Sigmoid colon (tissue), 4 donors: Measurements from ENCODE around the gene GPNMB.

Experiments
- POLR2AphosphoS5 ChIP-seq, 4 donors: sonication (generic); formaldehyde crosslinking; IDR thresholded peaks; one replicate each; pipeline ENCODE4 v1.6.1; 2017; ENCODE audit warnings: antibody characterized with exemption in 4 of 4
- TF ChIP-seq, protein P1 (sequence below), 4 experiments: fragments of 450-650 bp in 3 of 4; fragments of 200-600 bp in 1 of 4; IDR thresholded peaks; one replicate each; pipeline ENCODE4 v1.5.1; 2016 to 2019; ENCODE audit warnings: antibody characterized with exemption in 4 of 4, mild to moderate bottlenecking in 3 of 4, moderate library complexity in 2 of 4

DNA sequence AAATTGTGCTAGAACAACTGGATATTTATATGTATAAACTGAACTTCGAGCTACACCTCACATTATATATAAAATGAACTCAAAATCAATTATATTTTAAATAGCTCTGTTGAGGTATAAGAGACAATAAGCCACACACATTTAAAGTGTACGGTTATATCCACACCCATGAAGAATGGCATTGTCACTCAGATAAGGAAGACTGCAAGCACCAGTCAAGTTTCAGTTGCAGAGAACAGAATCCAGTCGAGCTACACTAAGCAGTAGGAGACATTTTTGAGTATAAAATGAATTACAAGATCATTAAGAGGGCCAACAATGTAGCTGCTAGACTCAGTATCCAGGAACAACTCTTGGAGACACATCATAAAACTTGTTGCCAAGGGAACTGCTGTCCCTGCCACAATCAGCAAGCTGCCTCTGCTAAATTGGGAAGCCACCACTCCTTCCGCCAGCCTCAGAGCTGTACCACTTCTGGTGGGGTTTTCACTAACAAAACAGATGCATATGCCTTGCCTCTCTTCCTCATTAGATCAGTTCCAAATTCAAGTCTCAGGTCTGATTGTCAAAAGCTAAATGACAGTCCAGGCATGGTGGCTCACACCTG, 19.6 kb upstream of the GPNMB start:
- TF ChIP-seq, protein P1, sequence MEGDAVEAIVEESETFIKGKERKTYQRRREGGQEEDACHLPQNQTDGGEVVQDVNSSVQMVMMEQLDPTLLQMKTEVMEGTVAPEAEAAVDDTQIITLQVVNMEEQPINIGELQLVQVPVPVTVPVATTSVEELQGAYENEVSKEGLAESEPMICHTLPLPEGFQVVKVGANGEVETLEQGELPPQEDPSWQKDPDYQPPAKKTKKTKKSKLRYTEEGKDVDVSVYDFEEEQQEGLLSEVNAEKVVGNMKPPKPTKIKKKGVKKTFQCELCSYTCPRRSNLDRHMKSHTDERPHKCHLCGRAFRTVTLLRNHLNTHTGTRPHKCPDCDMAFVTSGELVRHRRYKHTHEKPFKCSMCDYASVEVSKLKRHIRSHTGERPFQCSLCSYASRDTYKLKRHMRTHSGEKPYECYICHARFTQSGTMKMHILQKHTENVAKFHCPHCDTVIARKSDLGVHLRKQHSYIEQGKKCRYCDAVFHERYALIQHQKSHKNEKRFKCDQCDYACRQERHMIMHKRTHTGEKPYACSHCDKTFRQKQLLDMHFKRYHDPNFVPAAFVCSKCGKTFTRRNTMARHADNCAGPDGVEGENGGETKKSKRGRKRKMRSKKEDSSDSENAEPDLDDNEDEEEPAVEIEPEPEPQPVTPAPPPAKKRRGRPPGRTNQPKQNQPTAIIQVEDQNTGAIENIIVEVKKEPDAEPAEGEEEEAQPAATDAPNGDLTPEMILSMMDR (IDR thresholded peaks at IDR 0.05) = no peak
- TF ChIP-seq POLR2AphosphoS5 (IDR thresholded peaks at IDR 0.05) = no peak
